NOMO-1 (cell line): ENCODE results near the gene TSHZ1.

Experiments used
- DNase-seq, 2 experiments: peaks; one replicate each; lab custom pipeline; 2025; ENCODE audit not compliant: unreplicated experiment in 2 of 2; lab: John Stamatoyannopoulos, UW

Gene TSHZ1

DNA sequence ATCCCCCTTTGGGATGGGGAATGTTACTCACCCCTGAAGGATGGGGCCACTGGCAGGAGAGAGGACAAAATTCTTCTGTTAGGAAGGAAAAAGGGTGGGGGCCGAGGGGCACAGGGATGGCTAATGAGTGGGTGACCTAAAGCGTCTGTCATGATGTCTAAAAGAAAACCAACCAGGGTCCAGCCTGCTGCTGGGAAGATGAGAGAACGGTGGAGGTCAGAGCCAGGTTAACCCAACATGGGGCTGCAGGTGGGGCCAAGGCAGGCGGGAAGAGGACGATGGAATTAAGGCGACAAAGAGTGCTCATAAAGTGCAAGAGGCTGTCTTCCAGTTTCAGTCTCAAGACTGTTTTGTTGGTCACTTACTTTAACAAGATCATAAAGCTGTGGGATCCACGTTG lies 126.8 kb downstream of the TSHZ1 start:
- no peak for DNase-seq

DNA sequence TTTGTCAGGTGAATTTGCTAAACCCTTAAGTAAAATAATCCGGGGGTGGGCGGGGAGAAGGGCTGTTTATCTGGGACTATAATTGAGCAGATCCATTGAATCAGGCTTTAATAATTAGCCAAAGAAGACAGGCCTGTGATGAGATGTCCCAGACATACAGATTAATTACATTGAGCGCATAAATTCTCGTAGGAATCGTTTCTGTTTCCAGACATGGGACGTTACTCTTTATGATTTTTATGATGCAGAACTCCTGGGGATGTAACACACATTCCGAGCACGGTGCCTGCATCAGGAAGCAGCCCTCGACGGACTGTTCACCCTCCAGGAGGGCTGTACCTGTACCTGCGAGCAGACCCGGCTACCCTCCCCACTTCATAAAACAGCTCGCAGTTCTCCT lies 128.0 kb downstream of the TSHZ1 start:
- no peak for DNase-seq
